Ascending aorta (tissue), 2 donors: ENCODE data around the gene CWC15. TPM values are rescaled to one million over a fixed set of nuclear protein-coding genes. Genes with fewer than 3 reads are reported as not detected.

Experiments
- DNase-seq, 2 donors: peaks; one replicate each; pipeline ENCODE4 v3.0.0-alpha.2; 2019; ENCODE audit warnings: low spot score in 2 of 2
- H3K27ac ChIP-seq, 2 donors: fragments of 200-600 bp; sonication (generic); one replicate each; pipeline ENCODE4 v1.5.1; 2016 to 2017; ENCODE audit warnings: mild to moderate bottlenecking in 1 of 2
- H3K27me3 ChIP-seq: fragments of 200-600 bp; sonication (generic); one replicate; pipeline ENCODE4 v1.5.1; 2017
- H3K36me3 ChIP-seq, 2 donors: fragments of 200-600 bp; sonication (generic); one replicate each; pipeline ENCODE4 v1.5.1; 2016
- H3K4me1 ChIP-seq, 2 donors: fragments of 200-600 bp; sonication (generic); one replicate each; pipeline ENCODE4 v1.5.1; 2016 to 2017; ENCODE audit warnings: mild to moderate bottlenecking in 1 of 2
- H3K4me3 ChIP-seq, 2 donors: fragments of 200-600 bp; sonication (generic); one replicate each; pipeline ENCODE4 v1.5.1; 2016 to 2017; ENCODE audit warnings: mild to moderate bottlenecking in 1 of 2
- H3K9me3 ChIP-seq, 2 donors: fragments of 200-600 bp; sonication (generic); one replicate each; pipeline ENCODE4 v1.5.1; 2016
- CTCF ChIP-seq, 3 experiments: fragments of 200-600 bp in 2 of 3; fragments of 450-650 bp in 1 of 3; sonication (generic) in 2 of 3; IDR thresholded peaks; one replicate each; pipeline ENCODE4 v1.5.1; 2016 to 2019; ENCODE audit warnings: antibody characterized with exemption in 3 of 3, mild to moderate bottlenecking in 1 of 3, moderate library complexity in 1 of 3
- intact Hi-C: fragments of 100-400 bp; cut with DNase I; formaldehyde crosslinking; loops from one replicate; pipeline ENCODE4 v1.15.1; 2023
- total RNA-seq: library from RNA; depleted of rRNA; stranded (reverse); fragments of >200 nt; gene quantifications from one replicate; pipeline ENCODE4 v1.1.0, GENCODE V29; 2016

Gene CWC15
- total RNA-seq, 1 donor from 2014 or later, result 16.2 TPM

DNA sequence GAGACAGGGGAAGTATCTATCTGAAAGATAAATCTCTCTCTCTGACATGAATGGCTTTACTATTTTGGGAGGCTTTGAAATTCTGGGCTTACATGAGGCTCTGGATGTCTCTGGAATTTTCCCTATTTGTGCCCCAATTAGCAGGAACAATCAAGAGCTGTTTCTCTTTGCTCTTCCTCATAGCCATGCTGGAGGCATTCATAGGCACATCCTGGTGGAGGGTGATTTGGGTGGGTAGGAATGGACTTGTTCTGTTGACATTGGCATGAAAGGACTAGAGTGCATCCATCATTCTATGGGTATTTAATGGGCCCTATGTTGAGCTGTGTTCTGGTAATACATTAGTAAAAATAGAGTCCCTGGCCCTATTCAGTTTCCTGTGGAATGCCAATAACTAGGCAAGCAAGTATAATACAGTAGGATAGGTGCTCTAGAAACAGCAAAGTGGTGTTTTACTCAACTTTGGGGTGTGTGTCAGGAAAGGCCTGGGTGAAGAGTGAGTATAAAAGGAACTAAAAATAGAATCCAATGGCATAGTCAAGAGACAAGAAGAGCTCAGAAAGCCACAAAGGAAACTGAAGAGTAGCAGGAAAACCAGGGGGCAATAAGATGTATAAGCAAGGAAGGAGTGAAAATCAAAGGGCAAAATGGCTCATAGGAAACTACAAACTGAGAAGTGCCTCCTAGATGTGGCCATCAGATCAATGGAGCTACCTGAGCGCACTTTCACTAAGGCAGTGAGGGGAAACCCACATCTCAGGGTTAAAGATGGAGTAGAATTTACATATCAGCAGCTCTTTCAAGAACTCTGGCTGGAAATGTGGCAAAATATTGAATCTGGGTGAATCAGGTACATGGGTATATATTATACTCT is 45.0 kb downstream of the CWC15 start:
- peaks cover 12 to 23% of the 10 kb centered on the region in 2 donors for H3K4me1 ChIP-seq
- H3K4me3 ChIP-seq, result no peak overlapping the region
- no peaks in the 10 kb centered on the region for H3K9me3 ChIP-seq
- TF ChIP-seq CTCF (IDR thresholded peaks at IDR 0.05), result no peak
- peak overlapping the region; percentile 75 to 79 for H3K27ac ChIP-seq
- no peak for DNase-seq
- no peaks in the 10 kb centered on the region for H3K27me3 ChIP-seq
- intact Hi-C loops, result no loop called here
- H3K36me3 ChIP-seq, result no peaks in the 10 kb centered on the region

GRCh38 chr11:94926698-94927237 is 46.6 kb downstream of the CWC15 start:
- no peaks in the 10 kb centered on the region for H3K36me3 ChIP-seq
- peaks cover 12 to 23% of the 10 kb centered on the region in 2 donors for H3K4me1 ChIP-seq
- no peak for TF ChIP-seq CTCF (IDR thresholded peaks at IDR 0.05)
- H3K27me3 ChIP-seq, result no peaks in the 10 kb centered on the region
- H3K27ac ChIP-seq, result peak overlapping the region; percentile 75 to 79
- H3K4me3 ChIP-seq, result no peak overlapping the region
- intact Hi-C loops, result no loop called here
- H3K9me3 ChIP-seq, result no peaks in the 10 kb centered on the region
- peak; percentile 27 to 90 for DNase-seq

DNA sequence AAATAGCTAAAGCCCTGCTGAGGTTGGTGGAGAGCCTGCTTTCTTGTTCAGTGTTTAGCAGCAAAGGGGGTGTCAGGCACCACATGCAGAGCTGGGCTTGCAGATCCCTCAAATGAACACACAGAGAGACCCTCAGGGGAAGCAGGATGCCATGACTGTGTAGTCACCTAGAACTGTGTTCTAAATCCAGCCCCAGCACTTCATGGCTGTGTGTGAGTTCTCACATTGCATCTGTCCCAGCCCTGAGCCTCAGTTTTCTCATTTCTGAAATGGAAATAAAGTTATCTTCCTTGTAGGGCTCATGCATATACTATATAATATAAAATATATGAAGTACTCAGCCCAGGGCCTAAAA is 47.1 kb downstream of the CWC15 start:
- no peak for TF ChIP-seq CTCF (IDR thresholded peaks at IDR 0.05)
- H3K9me3 ChIP-seq, result no peaks in the 10 kb centered on the region
- no peak overlapping the region for H3K4me3 ChIP-seq
- H3K27ac ChIP-seq, result peak overlapping the region; percentile 75 to 79
- no peak for DNase-seq
- H3K4me1 ChIP-seq, result peaks cover 12 to 23% of the 10 kb centered on the region in 2 donors
- intact Hi-C loops, result no loop called here
- no peaks in the 10 kb centered on the region for H3K36me3 ChIP-seq
- no peaks in the 10 kb centered on the region for H3K27me3 ChIP-seq

GRCh38 chr11:94925422-94926270 is 47.7 kb downstream of the CWC15 start:
- H3K4me1 ChIP-seq, result peaks cover 12 to 23% of the 10 kb centered on the region in 2 donors
- DNase-seq, result no peak
- H3K4me3 ChIP-seq, result no peak overlapping the region
- H3K9me3 ChIP-seq, result no peaks in the 10 kb centered on the region
- no peak for TF ChIP-seq CTCF (IDR thresholded peaks at IDR 0.05)
- no peaks in the 10 kb centered on the region for H3K27me3 ChIP-seq
- intact Hi-C loops, result no loop called here
- H3K27ac ChIP-seq, result peak overlapping the region; percentile 75 to 79
- H3K36me3 ChIP-seq, result no peaks in the 10 kb centered on the region

DNA sequence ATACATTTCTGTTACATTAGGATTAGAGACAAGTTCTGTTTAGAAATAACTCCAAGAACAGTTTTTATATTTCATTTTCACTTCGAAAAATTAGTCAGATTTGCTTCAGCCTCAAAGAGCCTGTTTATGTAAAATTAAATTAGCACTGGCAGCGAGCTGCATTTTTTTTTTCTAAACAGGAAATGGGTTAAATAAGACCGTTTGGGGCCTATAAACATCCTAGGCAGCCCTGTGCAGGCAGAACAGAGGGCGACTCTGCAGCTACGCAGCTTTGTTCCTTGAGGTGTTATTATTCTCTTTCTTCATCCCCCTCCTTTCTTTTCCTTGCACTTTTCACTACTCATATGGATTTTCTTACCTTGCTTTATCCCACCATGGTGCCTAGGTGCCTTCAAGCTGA is 48.7 kb downstream of the CWC15 start:
- TF ChIP-seq CTCF (IDR thresholded peaks at IDR 0.05), result no peak
- peaks cover 12 to 23% of the 10 kb centered on the region in 2 donors for H3K4me1 ChIP-seq
- intact Hi-C loops, result no loop called here
- no peak overlapping the region for H3K27ac ChIP-seq
- no peaks in the 10 kb centered on the region for H3K27me3 ChIP-seq
- no peak for DNase-seq
- no peaks in the 10 kb centered on the region for H3K9me3 ChIP-seq
- H3K36me3 ChIP-seq, result no peaks in the 10 kb centered on the region
- no peak overlapping the region for H3K4me3 ChIP-seq
